ENCODE data around the gene P4HA2. TPM values are rescaled to one million over a fixed set of nuclear protein-coding genes. Genes with fewer than 3 reads are reported as not detected.
"Not testable (repeated sequence)": the region's sequence is repeated elsewhere in the genome, so short reads cannot be mapped to it uniquely, and the experiment has no call there.

Gene P4HA2
- polyA plus RNA-seq, 4 donors = 26.9 to 39.9 (median 28.7) TPM

DNA sequence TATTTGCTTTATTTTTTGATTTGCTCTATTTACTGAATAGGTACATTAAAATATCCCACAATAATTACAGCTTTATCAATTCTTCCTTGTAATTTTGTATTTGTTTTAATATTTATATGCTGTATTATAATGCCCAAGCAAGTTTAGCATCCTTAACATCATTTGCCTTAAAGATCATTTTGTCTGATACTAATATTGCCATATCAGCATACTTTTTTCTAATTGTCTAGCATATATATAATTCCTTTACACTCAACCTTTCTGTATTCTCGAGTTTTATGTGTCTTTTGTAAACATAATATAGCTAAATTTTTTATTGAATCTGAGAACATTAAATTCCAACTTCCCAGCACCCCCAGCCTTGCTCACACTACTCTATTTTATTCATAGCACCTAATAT lies 64.7 kb downstream of the P4HA2 start:
- DNase-seq (ENCODE audit: low read depth in 4 of 4, low spot score in 3 of 4) = no peak

DNA sequence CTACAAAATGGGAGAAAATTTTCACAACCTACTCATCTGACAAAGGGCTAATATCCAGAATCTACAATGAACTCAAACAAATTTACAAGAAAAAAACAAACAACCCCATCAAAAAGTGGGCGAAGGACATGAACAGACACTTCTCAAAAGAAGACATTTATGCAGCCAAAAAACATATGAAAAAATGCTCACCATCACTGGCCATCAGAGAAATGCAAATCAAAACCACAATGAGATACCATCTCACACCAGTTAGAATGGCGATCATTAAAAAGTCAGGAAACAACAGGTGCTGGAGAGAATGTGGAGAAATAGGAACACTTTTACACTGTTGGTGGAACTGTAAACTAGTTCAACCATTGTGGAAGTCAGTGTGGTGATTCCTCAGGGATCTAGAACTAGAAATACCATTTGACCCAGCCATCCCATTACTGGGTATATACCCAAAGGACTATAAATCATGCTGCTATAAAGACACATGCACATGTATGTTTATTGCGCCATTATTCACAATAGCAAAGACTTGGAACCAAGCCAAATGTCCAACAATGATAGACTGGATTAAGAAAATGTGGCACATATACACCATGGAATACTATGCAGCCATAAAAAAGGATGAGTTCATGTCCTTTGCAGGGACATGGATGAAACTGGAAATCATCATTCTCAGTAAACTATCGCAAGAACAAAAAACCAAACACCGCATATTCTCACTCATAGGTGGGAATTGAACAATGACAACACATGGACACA lies 65.9 kb downstream of the P4HA2 start:
- DNase-seq (ENCODE audit: low read depth in 4 of 4, low spot score in 3 of 4) = not testable (repeated sequence)

DNA sequence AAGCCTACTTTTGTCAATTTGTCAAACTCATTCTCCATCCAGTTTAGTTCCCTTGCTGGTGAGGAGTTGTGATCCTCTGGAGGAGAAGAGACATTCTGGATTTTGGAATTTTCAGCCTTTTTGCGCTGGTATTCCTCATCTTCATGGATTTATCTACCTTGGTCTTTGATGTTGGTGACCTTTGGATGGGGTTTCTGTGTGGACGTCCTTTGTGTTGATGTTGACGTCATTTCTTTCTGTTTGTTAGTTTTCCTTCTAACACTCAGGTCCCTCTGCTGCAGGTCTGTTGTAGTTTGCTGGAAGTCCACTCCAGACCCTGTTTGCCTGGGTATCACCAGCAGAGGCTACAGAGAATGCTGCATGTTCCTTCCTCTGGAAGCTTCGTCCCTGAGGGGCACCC lies 71.2 kb downstream of the P4HA2 start:
- DNase-seq (ENCODE audit: low read depth in 4 of 4, low spot score in 3 of 4) = no peak

DNA sequence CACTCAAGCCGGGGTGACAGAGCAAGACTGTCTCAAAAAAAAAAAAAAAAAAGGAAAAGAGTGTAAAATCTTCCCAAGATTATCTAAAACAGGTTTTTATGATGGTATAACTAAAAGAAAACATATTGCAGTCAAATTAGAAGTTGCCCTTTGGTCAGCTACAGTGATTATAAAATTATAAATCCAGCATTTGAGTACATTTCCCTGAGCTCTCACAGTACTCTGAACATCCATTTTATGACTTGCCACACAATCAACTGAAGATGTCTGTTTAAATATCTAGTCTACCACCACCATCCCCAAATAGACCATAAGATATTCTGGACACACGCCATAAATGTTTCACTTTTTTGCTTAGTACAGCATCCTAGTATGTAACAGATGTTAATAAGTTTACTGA lies 77.1 kb downstream of the P4HA2 start:
- DNase-seq (ENCODE audit: low read depth in 4 of 4, low spot score in 3 of 4) = no peak

DNA sequence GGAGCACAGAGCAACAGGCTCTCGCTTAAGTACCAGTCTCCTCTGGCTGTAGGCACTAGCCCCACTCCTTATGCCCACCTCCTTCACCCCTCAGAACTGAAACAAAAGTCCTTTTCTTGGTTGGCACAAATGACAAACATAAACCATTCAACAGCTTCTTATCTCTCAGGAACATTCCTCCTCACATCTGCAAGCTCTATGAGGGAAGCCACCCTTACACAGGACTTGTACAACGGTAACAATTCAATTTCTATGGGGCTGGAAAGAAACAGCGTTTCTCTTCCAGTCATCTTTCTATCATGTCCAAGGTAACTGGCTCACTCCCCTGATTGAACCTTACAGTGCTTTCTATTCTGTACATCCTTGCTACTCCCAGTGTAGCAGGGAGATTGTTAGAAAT lies 80.0 kb downstream of the P4HA2 start:
- no peak for DNase-seq (ENCODE audit: low read depth in 4 of 4, low spot score in 3 of 4)

DNA sequence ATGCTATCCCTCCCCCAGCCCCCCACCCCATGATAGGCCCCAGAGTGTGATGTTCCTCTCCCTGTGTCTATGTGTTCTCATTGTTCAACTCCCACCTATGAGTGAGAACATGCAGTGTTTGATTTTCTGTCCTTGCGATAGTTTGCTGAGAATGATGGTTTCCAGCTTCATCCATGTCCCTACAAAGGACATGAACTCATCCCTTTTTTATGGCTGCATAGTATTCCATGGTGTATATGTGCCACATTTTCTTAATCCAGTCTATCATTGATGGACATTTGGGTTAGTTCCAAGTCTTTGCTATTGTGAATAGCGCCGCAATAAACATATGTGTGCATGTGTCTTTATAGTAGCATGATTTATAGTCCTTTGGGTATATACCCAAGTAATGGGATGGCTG lies 82.3 kb downstream of the P4HA2 start:
- DNase-seq (ENCODE audit: low read depth in 4 of 4, low spot score in 3 of 4) = not testable (repeated sequence)

DNA sequence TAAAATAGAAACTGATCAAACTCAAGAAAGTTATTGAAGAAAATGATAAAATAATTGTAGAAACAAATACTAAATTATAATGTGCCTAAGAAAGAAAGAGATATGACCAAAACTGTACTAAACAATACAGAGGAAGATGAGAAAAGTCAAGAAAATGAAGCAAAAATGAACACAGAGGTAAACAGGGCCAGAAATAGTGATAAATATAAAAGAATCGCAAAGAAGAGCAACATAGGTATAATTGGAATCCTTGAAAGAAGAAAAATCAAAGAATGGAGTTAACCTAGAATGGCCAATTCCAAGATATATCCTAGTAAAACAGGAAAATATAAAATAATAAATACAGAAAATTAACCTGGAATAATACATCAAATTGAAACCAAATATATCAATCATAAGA lies 84.5 kb downstream of the P4HA2 start:
- DNase-seq (ENCODE audit: low read depth in 4 of 4, low spot score in 3 of 4) = no peak

DNA sequence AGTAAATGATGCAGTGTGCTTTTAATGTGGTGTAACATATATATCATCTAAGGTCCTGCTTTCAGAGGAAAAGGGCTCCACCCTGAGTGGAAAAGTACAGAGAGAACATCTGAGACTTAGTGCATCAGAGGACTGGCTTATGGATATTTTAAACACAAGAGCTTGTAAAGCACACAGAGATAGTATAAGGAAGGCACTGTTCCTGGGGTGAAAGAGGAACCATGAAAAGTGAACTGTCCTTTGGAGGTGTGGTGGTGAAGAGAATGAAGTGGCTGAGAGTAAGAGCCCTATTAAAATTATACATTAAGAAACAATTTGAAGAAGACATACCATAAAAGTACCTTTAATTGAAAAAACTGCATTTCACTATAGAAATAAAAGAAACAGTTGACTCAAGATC lies 85.2 kb downstream of the P4HA2 start:
- DNase-seq (ENCODE audit: low read depth in 4 of 4, low spot score in 3 of 4) = no peak

Other genes with a start within 250 kb of the P4HA2 start
- gene ACSL6, start 216.2 kb downstream of the P4HA2 start, polyA plus RNA-seq (ENCODE audit: insufficient read length in 4 of 4) = 1 to 10 TPM; 1.7 to 2.7 (median 1.9) TPM
- not detected for gene IL3, start 167.2 kb downstream of the P4HA2 start, polyA plus RNA-seq (ENCODE audit: insufficient read length in 4 of 4)
- gene CSF2, start 154.1 kb downstream of the P4HA2 start, polyA plus RNA-seq (ENCODE audit: insufficient read length in 4 of 4) = not detected
- gene PDLIM4, start 29.8 kb upstream of the P4HA2 start, polyA plus RNA-seq (ENCODE audit: insufficient read length in 4 of 4) = 10 to 100 TPM; 13.1 to 19.5 (median 14.8) TPM
- 1 to 10 TPM; 4.2 to 6.6 (median 6.3) TPM for gene SLC22A4, start 66.5 kb upstream of the P4HA2 start, polyA plus RNA-seq (ENCODE audit: insufficient read length in 4 of 4)
- gene SLC22A5, start 141.9 kb upstream of the P4HA2 start, polyA plus RNA-seq (ENCODE audit: insufficient read length in 4 of 4) = 10 to 100 TPM; 41.5 to 54.5 (median 43.5) TPM

Measured in right renal pelvis (tissue), 4 donors.